GM12878 (cell line): Measurements from ENCODE around the gene ZNF45. TPM values are rescaled to one million over a fixed set of nuclear protein-coding genes. Genes with fewer than 3 reads are reported as not detected.
"Not testable (repeated sequence)": the region's sequence is repeated elsewhere in the genome, so short reads cannot be mapped to it uniquely, and the experiment has no call there.

Experiments used
- ATAC-seq: fragments of 200-7000 bp; cut with Tn5 transposase; 3 replicates; pipeline ENCODE4 v1.9.1; 2020; ENCODE audit warnings: mild to moderate bottlenecking, moderate library complexity
- BruUV-seq: library from RNA; stranded (reverse); fragments of 400-500 nt; replicated peaks from 2 replicates; lab custom pipeline; 2021; lab: Mats Ljungman, UMichigan
- CTCF ChIA-PET: fragments of 300-600 bp; sonication (Branson Sonifier 250); formaldehyde crosslinking; extraction: SDS; loops from one replicate; lab custom pipeline; 2021; ENCODE audit warnings: inconsistent platforms; lab: Yijun Ruan, JAX
- POLR2A ChIA-PET: fragments of 350-600 bp; formaldehyde crosslinking; extraction: SDS; loops from one replicate; lab custom pipeline; 2021; ENCODE audit warnings: inconsistent platforms; lab: Charles Lee
- RAD21 ChIA-PET: fragments of 300-600 bp; sonication (Branson Sonifier 250); formaldehyde crosslinking; loops from one replicate; lab custom pipeline; 2023; ENCODE audit warnings: antibody characterized with exemption; ENCODE audit not compliant: unreplicated experiment; lab: Charles Lee
- SMC1A ChIA-PET: fragments of 300-600 bp; sonication (Branson Sonifier 250); formaldehyde crosslinking; loops from one replicate; lab custom pipeline; 2023; ENCODE audit not compliant: unreplicated experiment, uncharacterized antibody; lab: Charles Lee
- DNase-seq: peaks from one replicate; pipeline ENCODE4 v3.0.0-alpha.2; 2011; ENCODE audit warnings: low read depth, low spot score
- FAIRE-seq: peaks from 3 replicates; lab custom pipeline; 2011; peaks lifted over from hg19 to GRCh38; lab: Jason Lieb, UNC
- H2AFZ ChIP-seq: 2 replicates; pipeline ENCODE4 v1.6.0; 2011; ENCODE audit warnings: low read depth, low read length, control low read depth; ENCODE audit not compliant: control insufficient read depth
- H3K27ac ChIP-seq: 2 replicates; pipeline ENCODE4 v1.5.1; 2011; ENCODE audit warnings: control low read depth; ENCODE audit not compliant: control insufficient read depth, insufficient read depth
- H3K27me3 ChIP-seq, 2 experiments: replicated peaks in 1 of 2; 2 replicates each; pipeline versions ENCODE4 v1.6.0 to v1.6.1; 2011; ENCODE audit warnings: low read length in 1 of 2; ENCODE audit not compliant: control insufficient read depth in 2 of 2, insufficient read depth in 2 of 2
- H3K36me3 ChIP-seq, 2 experiments: 2 replicates each; pipeline ENCODE4 v1.5.1; 2011; ENCODE audit warnings: low read length in 1 of 2; ENCODE audit not compliant: control insufficient read depth in 2 of 2, insufficient read depth in 2 of 2
- H3K4me1 ChIP-seq: 2 replicates; pipeline ENCODE4 v1.6.1; 2011; ENCODE audit warnings: mild to moderate bottlenecking, low read length, moderate library complexity, mixed read lengths; ENCODE audit not compliant: control insufficient read depth, insufficient read depth
- H3K4me2 ChIP-seq: 2 replicates; pipeline ENCODE4 v1.6.0; 2011; ENCODE audit warnings: control low read depth; ENCODE audit not compliant: control insufficient read depth, insufficient read depth
- H3K4me3 ChIP-seq: fragments of 200-600 bp; sonication (generic); 2 replicates; pipeline ENCODE4 v1.5.1; 2016
- H3K79me2 ChIP-seq: 2 replicates; pipeline ENCODE4 v1.6.0; 2011; ENCODE audit warnings: low read length; ENCODE audit not compliant: control insufficient read depth, insufficient read depth
- H3K9ac ChIP-seq: 2 replicates; pipeline ENCODE4 v1.8.0; 2011; ENCODE audit warnings: low read length, control low read depth, mixed read lengths; ENCODE audit not compliant: control insufficient read depth, insufficient read depth
- H3K9me3 ChIP-seq: replicated peaks from 3 replicates; pipeline ENCODE4 v1.5.1; 2011; ENCODE audit warnings: mild to moderate bottlenecking, low read length; ENCODE audit not compliant: control insufficient read depth, insufficient read depth
- H4K20me1 ChIP-seq: 2 replicates; pipeline ENCODE4 v1.6.0; 2011; ENCODE audit not compliant: control insufficient read depth, insufficient read depth
- CEBPZ ChIP-seq: fragments of 150-350 bp; IDR thresholded peaks from 2 replicates; pipeline ENCODE4 v1.6.1; 2016; ENCODE audit warnings: low read depth, low read length
- IKZF1 ChIP-seq: fragments of 450-650 bp; conservative IDR thresholded peaks from 2 replicates; pipeline ENCODE4 v1.6.1; 2017; ENCODE audit warnings: antibody characterized with exemption, mild to moderate bottlenecking
- WGBS: methylation state at CpG from one replicate; pipeline ENCODE4 v1.1.6; 2016; ENCODE audit warnings: low lambda C conversion rate; ENCODE audit not compliant: insufficient replicate concordance, insufficient coverage; ENCODE audit errors: missing lambda C conversion rate; 5-methylcytosine and 5-hydroxymethylcytosine counted together
- in situ Hi-C: fragments of 300-500 bp; cut with MboI; formaldehyde crosslinking; loops from 9 replicates; pipeline ENCODE4 v1.14.3; 2018; ENCODE audit warnings: mixed read lengths
- intact Hi-C: fragments of 100-400 bp; cut with micrococcal nuclease; formaldehyde crosslinking; loops from one replicate; pipeline ENCODE4 v1.14.2; 2022; ENCODE audit not compliant: unreplicated experiment
- polyA plus RNA-seq, 11 experiments: library from polyadenylated mRNA; depleted of rRNA in 4 of 11; unstranded in 6 of 11; stranded (reverse) in 5 of 11; fragments of >200 nt; fragmentation: Nextera tagmentation in 4 of 11; fragmentation: Illumina TruSeq in 1 of 11; extraction: Ambion mirVana in 4 of 11; extraction: Trizol in 1 of 11; gene quantifications; 1 replicate in 1 of 11; 2 replicates in 10 of 11; pipeline versions ENCODE4 v1.2.1 to v1.2.3, GENCODE V29; 2011 to 2016; ENCODE audit warnings: inconsistent platforms in 2 of 11, missing spikeins in 2 of 11, low read depth in 1 of 11
- total RNA-seq, 4 experiments: library from RNA; depleted of rRNA in 3 of 4; stranded (reverse); fragments of >200 nt in 3 of 4; fragmentation: Illumina TruSeq in 1 of 4; extraction: Trizol in 1 of 4; gene quantifications; 2 replicates each; pipeline versions ENCODE4 v1.2.1 to v1.2.3, GENCODE V29; 2013 to 2021

Gene ZNF45
- total and polyA plus RNA-seq, 10 of the 15 experiments (the other 5 are each of a cell fraction or from before 2014, with no cell fraction given) = 4.2 to 23.1 (median 15.9) TPM

DNA sequence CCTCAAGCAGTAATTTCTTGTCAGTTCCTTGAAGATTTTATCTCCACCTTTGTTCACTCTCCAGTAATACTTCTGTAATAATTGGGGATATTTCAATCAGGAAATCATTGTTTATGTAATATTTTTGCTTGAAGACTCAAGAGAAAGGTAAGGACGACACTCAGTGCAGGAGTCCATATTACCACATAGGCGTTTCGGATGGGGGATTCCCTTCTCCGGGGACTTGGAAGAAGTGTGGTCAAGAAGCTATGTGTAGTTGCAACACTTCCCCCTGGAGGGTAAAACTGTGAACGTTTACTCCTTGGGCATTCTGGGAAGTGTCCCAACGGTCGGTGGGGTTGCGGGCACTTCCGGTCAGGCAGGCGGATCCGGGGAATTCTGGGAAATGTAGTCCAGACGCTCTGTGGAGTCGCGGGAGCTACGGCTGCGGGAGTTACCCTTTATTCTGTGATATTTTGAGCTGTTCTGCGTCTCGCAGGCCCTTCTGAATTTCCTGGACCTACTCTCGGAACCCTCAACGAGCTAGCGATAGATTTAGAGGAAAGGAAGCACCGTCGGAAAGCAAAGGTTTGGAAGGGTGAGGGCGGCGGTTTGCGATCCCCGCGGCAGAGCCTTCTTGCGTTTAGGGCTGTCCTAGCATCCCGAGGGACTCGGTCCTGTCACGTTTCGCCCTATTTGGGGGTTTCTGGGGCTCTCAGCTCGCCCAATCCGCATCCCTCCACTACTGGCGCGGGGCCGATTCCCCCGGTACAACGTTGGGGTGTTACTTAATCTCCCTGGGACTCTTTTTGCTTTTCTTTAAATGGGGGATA, 16.0 kb upstream of the ZNF45 start, which contains the start of gene ZNF221 (continued):
- TF ChIP-seq CEBPZ (no peak), IKZF1 (peak; percentile 98)

DNA sequence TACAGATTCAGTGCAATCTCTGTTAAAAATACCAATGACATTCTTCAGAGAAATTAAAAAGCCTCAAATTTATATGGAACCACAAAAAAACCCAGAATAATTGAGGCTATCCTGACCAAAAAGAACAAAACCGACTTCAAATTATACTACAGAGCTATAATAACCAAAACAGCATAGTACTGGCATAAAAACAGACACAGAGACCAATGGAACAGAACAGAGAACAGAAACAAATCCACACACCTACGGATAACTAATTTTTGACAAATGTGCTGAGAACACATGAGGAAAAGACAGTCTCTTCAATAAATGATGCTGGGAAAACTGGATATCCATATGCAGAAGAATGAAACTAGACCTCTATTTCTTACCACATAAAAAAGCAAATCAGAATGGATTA, 14.7 kb upstream of the ZNF45 start:
- 51% methylated on average over 2 of the region's 2 CpGs for WGBS
- in situ Hi-C loops, H3K27me3 ChIP-seq, RAD21 ChIA-PET, H3K9ac ChIP-seq, H4K20me1 ChIP-seq, CTCF ChIA-PET, H3K4me3 ChIP-seq, intact Hi-C loops, H3K9me3 ChIP-seq, H3K4me2 ChIP-seq, BruUV-seq, H3K27ac ChIP-seq, H3K36me3 ChIP-seq, DNase-seq, FAIRE-seq, ATAC-seq, H2AFZ ChIP-seq, H3K79me2 ChIP-seq, SMC1A ChIA-PET, H3K4me1 ChIP-seq: not testable (repeated sequence)
- POLR2A ChIA-PET = interaction anchor here (0.6 to 2.4 kb wide), 2 partner anchors 14 to 1758 kb away, joined by 4 to 16 read pairs; partner anchors contain the start of gene ZNF45

GRCh38 chr19:43947412-43947811, 12.3 kb upstream of the ZNF45 start:
- BruUV-seq, H3K36me3 ChIP-seq, FAIRE-seq, H3K27ac ChIP-seq, in situ Hi-C loops, DNase-seq, H3K79me2 ChIP-seq, H3K4me1 ChIP-seq, SMC1A ChIA-PET, CTCF ChIA-PET, H3K4me3 ChIP-seq, ATAC-seq, H3K27me3 ChIP-seq, RAD21 ChIA-PET, H3K4me2 ChIP-seq, H4K20me1 ChIP-seq, intact Hi-C loops, H3K9me3 ChIP-seq, H3K9ac ChIP-seq, H2AFZ ChIP-seq: not testable (repeated sequence)
- 0% methylated on average over 1 of the region's 1 CpG for WGBS
- POLR2A ChIA-PET = interaction anchor here (0.5 kb wide), 1 partner anchor 47 kb away, joined by 6 read pairs; no protein-coding TSS in a partner anchor
